Uterus (tissue), 4 donors: ENCODE measurements around the gene PNP. TPM values are rescaled to one million over a fixed set of nuclear protein-coding genes. Genes with fewer than 3 reads are reported as not detected.

Experiments used
- DNase-seq, 2 donors: peaks; one replicate each; pipeline ENCODE4 v3.0.0-alpha.2; 2019 to 2020
- H3K27ac ChIP-seq, 2 donors: fragments of 200-600 bp; sonication (generic); 1 replicate in 1 of 2; 2 replicates in 1 of 2; pipeline ENCODE4 v1.5.1; 2016 to 2018
- H3K27me3 ChIP-seq, 2 donors: fragments of 200-600 bp; sonication (generic); one replicate each; pipeline ENCODE4 v1.5.1; 2018 to 2019; ENCODE audit warnings: control low read depth in 1 of 2
- H3K36me3 ChIP-seq, 2 donors: fragments of 200-600 bp; sonication (generic); one replicate each; pipeline ENCODE4 v1.5.1; 2019; ENCODE audit warnings: control low read depth in 1 of 2
- H3K4me1 ChIP-seq, 2 donors: fragments of 200-600 bp; sonication (generic); one replicate each; pipeline ENCODE4 v1.5.1; 2018 to 2019; ENCODE audit warnings: control low read depth in 1 of 2
- H3K4me3 ChIP-seq, 2 donors: fragments of 200-600 bp; sonication (generic); 1 replicate in 1 of 2; 2 replicates in 1 of 2; pipeline ENCODE4 v1.5.1; 2018 to 2019; ENCODE audit warnings: mild to moderate bottlenecking in 1 of 2
- H3K9me3 ChIP-seq, 2 donors: fragments of 200-600 bp; sonication (generic); one replicate each; pipeline ENCODE4 v1.5.1; 2019; ENCODE audit warnings: control low read depth in 1 of 2
- CTCF ChIP-seq, 4 experiments: fragments of 200-600 bp in 2 of 4; fragments of 450-650 bp in 2 of 4; sonication (generic) in 2 of 4; IDR thresholded peaks; one replicate each; pipeline ENCODE4 v1.5.1; 2016 to 2019; ENCODE audit warnings: antibody characterized with exemption in 4 of 4, mild to moderate bottlenecking in 2 of 4, moderate library complexity in 1 of 4
- POLR2A ChIP-seq, 2 donors: fragments of 450-650 bp; IDR thresholded peaks; one replicate each; pipeline ENCODE4 v1.6.1; 2016; ENCODE audit warnings: antibody characterized with exemption in 2 of 2, mild to moderate bottlenecking in 1 of 2, moderate library complexity in 1 of 2
- intact Hi-C: fragments of 100-400 bp; cut with DNase I; formaldehyde crosslinking; loops from one replicate; pipeline ENCODE4 v1.15.1; 2023; ENCODE audit warnings: low total_unique reads
- total RNA-seq, 4 donors: library from RNA; depleted of rRNA in 3 of 4; stranded (reverse); fragments of >200 nt in 3 of 4; gene quantifications; one replicate each; pipeline versions ENCODE4 v1.1.0 to v1.2.4, GENCODE V29; 2014 to 2023
- donor health status: DM: yes; HTN: yes; CAD: no.

PNP gene
- total RNA-seq, 4 donors from 2014 or later = 12.7 to 46.9 (median 14.3) TPM

- H3K36me3 ChIP-seq = no peaks in the 10 kb centered on the region
- no peaks in the 10 kb centered on the region for H3K4me1 ChIP-seq
- TF ChIP-seq CTCF (IDR thresholded peaks at IDR 0.05) = no peak
- no peak for TF ChIP-seq POLR2A (IDR thresholded peaks at IDR 0.05)
- no peaks in the 10 kb centered on the region for H3K27me3 ChIP-seq
- intact Hi-C loops = no loop called here
- H3K4me3 ChIP-seq = no peak overlapping the region
- no peak for DNase-seq
- H3K27ac ChIP-seq = no peak overlapping the region
- H3K9me3 ChIP-seq = no peaks in the 10 kb centered on the region
Measured at GRCh38 chr14:20512177-20512905, 43.1 kb downstream of the PNP start.

DNA sequence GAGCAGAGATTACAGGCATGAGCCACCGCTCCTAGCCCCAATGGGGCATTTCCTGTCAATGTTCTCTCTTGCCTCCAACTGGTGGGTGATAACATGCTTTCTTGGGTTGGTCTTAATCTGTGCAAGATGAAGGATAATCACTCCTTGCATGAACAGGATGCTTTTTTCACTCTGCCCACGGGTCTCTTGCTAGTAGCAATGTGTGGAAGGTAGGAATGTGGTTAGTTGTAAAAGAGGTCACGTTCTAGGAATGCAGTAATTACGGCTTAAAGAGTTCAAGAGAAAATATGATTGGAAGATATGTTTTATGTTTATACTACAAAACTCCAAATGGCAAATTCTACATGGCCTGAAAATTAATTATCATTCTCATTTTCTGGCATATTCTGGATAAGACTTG, 46.6 kb downstream of the PNP start:
- DNase-seq = no peak
- Histone ChIP-seq H3K36me3 (no peaks in the 10 kb centered on the region), H3K27ac (no peak overlapping the region), H3K27me3 (no peaks in the 10 kb centered on the region), H3K4me3 (no peak overlapping the region), H3K4me1 (no peaks in the 10 kb centered on the region), H3K9me3 (no peaks in the 10 kb centered on the region)
- no peak for TF ChIP-seq CTCF (IDR thresholded peaks at IDR 0.05)
- TF ChIP-seq POLR2A (IDR thresholded peaks at IDR 0.05) = no peak
- intact Hi-C loops = no loop called here

DNA sequence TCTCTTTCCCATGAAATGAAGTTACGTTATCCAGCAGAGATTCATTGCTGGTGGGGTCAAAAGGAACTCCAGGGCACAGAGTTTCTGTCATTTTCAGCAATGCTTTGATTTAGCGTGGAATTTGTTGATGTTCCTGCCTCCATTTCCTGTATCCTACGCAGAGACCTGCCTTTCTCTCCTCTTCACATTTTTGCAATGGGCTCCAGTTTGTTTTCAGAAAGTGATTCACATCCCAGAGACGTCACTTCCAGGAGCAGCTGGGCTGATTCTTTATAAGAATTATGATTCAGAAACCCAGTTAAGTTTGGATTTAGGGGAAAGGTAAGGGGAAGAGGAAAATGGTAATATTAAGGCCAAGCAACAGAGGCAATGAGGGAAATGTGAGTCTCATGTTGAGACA, 47.7 kb downstream of the PNP start:
- TF ChIP-seq CTCF (IDR thresholded peaks at IDR 0.05) (no peak), POLR2A (IDR thresholded peaks at IDR 0.05) (no peak)
- H3K36me3 ChIP-seq = no peaks in the 10 kb centered on the region
- DNase-seq = no peak
- intact Hi-C loops = no loop called here
- H3K4me1 ChIP-seq = no peaks in the 10 kb centered on the region
- H3K9me3 ChIP-seq = no peaks in the 10 kb centered on the region
- no peak overlapping the region for H3K27ac ChIP-seq
- no peaks in the 10 kb centered on the region for H3K27me3 ChIP-seq
- H3K4me3 ChIP-seq = no peak overlapping the region

DNA sequence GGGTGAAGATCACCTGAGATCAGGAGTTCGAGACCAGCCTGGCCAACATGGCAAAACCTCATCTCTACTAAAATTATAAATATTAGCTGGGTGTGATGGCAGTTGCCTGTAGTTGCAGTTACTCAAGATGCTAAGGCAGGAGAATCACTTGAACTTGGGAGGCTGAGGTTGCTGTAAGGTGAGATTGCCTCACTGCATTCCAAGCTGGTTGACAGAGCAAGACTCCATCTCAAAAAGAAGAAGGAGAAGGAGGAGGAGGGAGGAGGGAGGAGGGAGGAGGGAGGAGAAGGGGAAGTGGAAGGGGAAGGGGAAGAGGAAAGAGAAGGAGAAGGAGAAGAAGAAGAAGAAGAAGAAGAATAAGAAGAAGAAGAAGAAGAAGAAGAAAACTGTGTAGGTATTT, 53.1 kb downstream of the PNP start:
- DNase-seq = no peak
- intact Hi-C loops = no loop called here
- Histone ChIP-seq H3K27ac (no peak overlapping the region), H3K36me3 (no peaks in the 10 kb centered on the region), H3K27me3 (no peaks in the 10 kb centered on the region), H3K4me1 (no peaks in the 10 kb centered on the region), H3K9me3 (no peaks in the 10 kb centered on the region), H3K4me3 (no peak overlapping the region)
- TF ChIP-seq POLR2A (IDR thresholded peaks at IDR 0.05) (no peak), CTCF (IDR thresholded peaks at IDR 0.05) (no peak)

DNA sequence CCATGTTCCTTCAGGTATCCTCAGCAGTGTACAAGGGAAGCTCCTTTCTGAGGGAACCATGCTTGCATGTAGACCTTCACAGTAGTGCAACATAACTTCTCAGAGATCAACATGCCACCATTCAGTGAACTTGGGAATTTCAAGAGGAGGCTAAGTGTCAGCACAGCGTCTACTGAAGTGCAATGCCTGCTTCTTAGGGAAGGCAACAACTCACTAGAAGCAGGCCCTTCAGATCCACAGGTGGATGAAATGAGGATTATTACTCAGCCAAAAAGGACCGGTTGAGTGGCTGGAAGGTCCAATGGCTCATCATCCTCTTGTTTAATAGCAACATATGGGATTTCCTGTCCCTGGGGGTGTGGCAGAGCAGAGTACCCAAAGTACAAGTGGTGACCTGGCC, 54.8 kb downstream of the PNP start:
- Histone ChIP-seq H3K4me1 (no peaks in the 10 kb centered on the region), H3K36me3 (no peaks in the 10 kb centered on the region), H3K27ac (no peak overlapping the region), H3K4me3 (no peak overlapping the region), H3K9me3 (no peaks in the 10 kb centered on the region), H3K27me3 (no peaks in the 10 kb centered on the region)
- no peak for TF ChIP-seq POLR2A (IDR thresholded peaks at IDR 0.05)
- TF ChIP-seq CTCF (IDR thresholded peaks at IDR 0.05) = no peak
- intact Hi-C loops = no loop called here
- no peak for DNase-seq

Other genes with a start within 250 kb of the PNP start
- not detected for gene OR11H6, start 245.7 kb upstream of the PNP start, total RNA-seq
- not detected for gene OR11H7, start 240.4 kb upstream of the PNP start, total RNA-seq
- not detected for gene OR11H4, start 230.1 kb upstream of the PNP start, total RNA-seq
- gene TTC5, start 163.5 kb upstream of the PNP start, total RNA-seq = 10 to 100 TPM in 3 of 4 donors, 1 to 10 TPM in 1; 6.5 to 43.8 (median 17.7) TPM
- 100 to 1,000 TPM in 1 of 4 donors, 10 to 100 TPM in 3; 45.1 to 118 (median 60.4) TPM for gene CCNB1IP1, start 136.1 kb upstream of the PNP start, total RNA-seq
- 10 to 100 TPM in 3 of 4 donors, 1 to 10 TPM in 1; 1.8 to 22.5 (median 16.0) TPM for gene PARP2, start 125.8 kb upstream of the PNP start, total RNA-seq
- 10 to 100 TPM; 13.5 to 44.8 (median 27.0) TPM for gene TEP1, start 55.9 kb upstream of the PNP start, total RNA-seq
- gene KLHL33, start 33.2 kb upstream of the PNP start, total RNA-seq = 1 to 10 TPM in 3 of 4 donors, not detected in 1; 1.3 to 2.8 (median 2.1) TPM
- gene OSGEP, start 14.6 kb upstream of the PNP start, total RNA-seq = 100 to 1,000 TPM in 1 of 4 donors, 10 to 100 TPM in 3; 38.7 to 105 (median 53.0) TPM
- gene APEX1, start 14.2 kb upstream of the PNP start, total RNA-seq = 100 to 1,000 TPM in 1 of 4 donors, 10 to 100 TPM in 3; 52.4 to 208 (median 93.3) TPM
- 10 to 100 TPM; 16.4 to 39.1 (median 22.8) TPM for gene PIP4P1, start 8.0 kb upstream of the PNP start, total RNA-seq
- gene RNASE10, start 36.1 kb downstream of the PNP start, total RNA-seq = under 1 TPM in 1 of 4 donors, not detected in 3; 0.76 TPM
- gene RNASE9, start 91.6 kb downstream of the PNP start, total RNA-seq = not detected
- gene RNASE11, start 118.6 kb downstream of the PNP start, total RNA-seq = not detected
- not detected for gene RNASE12, start 122.0 kb downstream of the PNP start, total RNA-seq
- not detected for gene OR6S1, start 172.3 kb downstream of the PNP start, total RNA-seq
- gene RNASE4, start 215.2 kb downstream of the PNP start, total RNA-seq = 100 to 1,000 TPM in 1 of 4 donors, 10 to 100 TPM in 3; 26.3 to 159 (median 76.3) TPM
- gene ANG, start 219.4 kb downstream of the PNP start, total RNA-seq = 10 to 100 TPM in 3 of 4 donors, 1 to 10 TPM in 1; 4.2 to 20.8 (median 12.2) TPM